HepG2 (cell line): ENCODE measurements around the gene TRAF3. TPM values are rescaled to one million over a fixed set of nuclear protein-coding genes. Genes with fewer than 3 reads are reported as not detected.

Experiments
- AFF4 ChIP-seq: sonication (generic); formaldehyde crosslinking; IDR thresholded peaks from 2 replicates; pipeline ENCODE4 v1.4.0; 2020; ENCODE audit warnings: missing genetic modification reagents
- ARNT ChIP-seq: fragments of 450-650 bp; IDR thresholded peaks from 2 replicates; pipeline ENCODE4 v1.6.1; 2017
- CBX5 ChIP-seq: sonication (generic); formaldehyde crosslinking; IDR thresholded peaks from 2 replicates; pipeline ENCODE4 v1.4.0; 2020; ENCODE audit warnings: missing genetic modification reagents, borderline replicate concordance
- DNMT3B ChIP-seq: conservative IDR thresholded peaks from 2 replicates; pipeline ENCODE4 v1.6.1; 2016; ENCODE audit warnings: missing biosample characterization, control low read depth
- DZIP1 ChIP-seq: sonication (generic); formaldehyde crosslinking; IDR thresholded peaks from 2 replicates; pipeline ENCODE4 v1.5.0; 2020; ENCODE audit warnings: mild to moderate bottlenecking, missing genetic modification reagents
- E2F1 ChIP-seq: sonication (generic); formaldehyde crosslinking; IDR thresholded peaks from 2 replicates; pipeline ENCODE4 v1.5.0; 2020; ENCODE audit warnings: missing genetic modification reagents
- GTF2F1 ChIP-seq: fragments of 150-350 bp; IDR thresholded peaks from 2 replicates; pipeline ENCODE4 v1.6.1; 2014; ENCODE audit warnings: low read length
- KDM1A ChIP-seq: IDR thresholded peaks from 2 replicates; pipeline ENCODE4 v1.6.1; 2016; ENCODE audit warnings: missing compliant biosample characterization
- MEF2D ChIP-seq: sonication (generic); formaldehyde crosslinking; IDR thresholded peaks from 2 replicates; pipeline ENCODE4 v1.5.1; 2020; ENCODE audit warnings: mild to moderate bottlenecking, missing genetic modification reagents
- PATZ1 ChIP-seq: sonication (generic); formaldehyde crosslinking; IDR thresholded peaks from 2 replicates; pipeline ENCODE4 v1.4.0; 2020; ENCODE audit warnings: missing genetic modification reagents
- PBX2 ChIP-seq: IDR thresholded peaks from 2 replicates; pipeline ENCODE4 v1.6.1; 2016; ENCODE audit warnings: control low read depth
- SSRP1 ChIP-seq: IDR thresholded peaks from 2 replicates; pipeline ENCODE4 v1.6.1; 2016; ENCODE audit warnings: control low read depth
- TERF1 ChIP-seq: sonication (generic); formaldehyde crosslinking; IDR thresholded peaks from 2 replicates; pipeline ENCODE4 v1.8.0; 2022; ENCODE audit warnings: mild to moderate bottlenecking, missing genetic modification reagents, moderate library complexity
- ZBTB7B ChIP-seq: sonication (generic); formaldehyde crosslinking; IDR thresholded peaks from 2 replicates; pipeline ENCODE4 v1.4.0; 2020; ENCODE audit warnings: missing genetic modification reagents
- ZFP41 ChIP-seq: sonication (generic); formaldehyde crosslinking; IDR thresholded peaks from 2 replicates; pipeline ENCODE4 v1.4.0; 2020; ENCODE audit warnings: mild to moderate bottlenecking, missing genetic modification reagents, borderline replicate concordance
- ZNF605 ChIP-seq: sonication (generic); formaldehyde crosslinking; IDR thresholded peaks from 2 replicates; pipeline ENCODE4 v1.8.0; 2022; ENCODE audit warnings: mild to moderate bottlenecking, missing genetic modification reagents
- ZSCAN20 ChIP-seq: sonication (generic); formaldehyde crosslinking; IDR thresholded peaks from 2 replicates; pipeline ENCODE4 v1.4.0; 2020; ENCODE audit warnings: missing genetic modification reagents, mild to moderate bottlenecking, borderline replicate concordance
- ZSCAN9 ChIP-seq: IDR thresholded peaks from 2 replicates; pipeline ENCODE4 v1.6.1; 2016; ENCODE audit warnings: borderline replicate concordance
- polyA plus RNA-seq, 8 experiments: library from polyadenylated mRNA; depleted of rRNA in 3 of 8; stranded (reverse) in 7 of 8; unstranded in 1 of 8; fragments of >200 nt; fragmentation: Illumina TruSeq in 4 of 8; extraction: Trizol in 4 of 8; gene quantifications; 2 replicates each; pipeline versions ENCODE4 v1.2.1 to v1.2.3, GENCODE V29; 2011 to 2016; ENCODE audit warnings: low read depth in 4 of 8, missing spikeins in 1 of 8, mixed read lengths in 1 of 8; ENCODE audit not compliant: insufficient read depth in 1 of 8
- total RNA-seq, 5 experiments: library from RNA; depleted of rRNA; stranded (reverse); fragments of >200 nt; fragmentation: Illumina TruSeq; extraction: Trizol; gene quantifications; 2 replicates each; pipeline ENCODE4 v1.2.3, GENCODE V29; 2016; ENCODE audit warnings: low read depth in 1 of 5

TRAF3 gene
- total and polyA plus RNA-seq, 2 of the 13 experiments (the other 11 are each of a cell fraction or from before 2014, with no cell fraction given) = 6.9 to 12.2 TPM

- TF ChIP-seq DZIP1 (CRISPR knock-in tag) = no peak
- no peak for TF ChIP-seq E2F1
- TF ChIP-seq ZFP41 (CRISPR knock-in tag) = no peak
- no peak for TF ChIP-seq DNMT3B (CRISPR knock-in tag)
- TF ChIP-seq ARNT = no peak
- TF ChIP-seq ZSCAN20 (CRISPR knock-in tag) = 0 out of 2 replicates have a peak, but pooled peaks have one; percentile 56
- TF ChIP-seq ZSCAN9 = no peak
- TF ChIP-seq TERF1 = no peak
- TF ChIP-seq ZBTB7B (CRISPR knock-in tag) = peak; percentile 95
- TF ChIP-seq AFF4 (CRISPR knock-in tag) = no peak
- peak; percentile 95 for TF ChIP-seq MEF2D (CRISPR knock-in tag)
- TF ChIP-seq GTF2F1 = no peak
- TF ChIP-seq SSRP1 (CRISPR knock-in tag) = no peak
- TF ChIP-seq PBX2 = no peak
- TF ChIP-seq KDM1A (CRISPR knock-in tag) = no peak
- no peak for TF ChIP-seq CBX5 (CRISPR knock-in tag)
- peak; percentile 32; the same call in 1 of the 2 replicates for TF ChIP-seq PATZ1 (CRISPR knock-in tag)
- TF ChIP-seq ZNF605 (CRISPR knock-in tag) = no peak; the same call in 1 of the 2 replicates
Measured at GRCh38 chr14:102873546-102874061, 96.4 kb downstream of the TRAF3 start (continued).
